Right atrium auricular region (tissue), 2 donors: Measurements from ENCODE around the gene NDUFA3. TPM values are rescaled to one million over a fixed set of nuclear protein-coding genes. Genes with fewer than 3 reads are reported as not detected.

Source experiments
- DNase-seq: peaks from one replicate; pipeline ENCODE4 v3.0.0-alpha.2; 2019; ENCODE audit warnings: low spot score
- H3K27ac ChIP-seq, 2 donors: fragments of 200-600 bp; sonication (generic); 1 replicate in 1 of 2; 2 replicates in 1 of 2; pipeline ENCODE4 v1.5.1; 2016 to 2019
- H3K27me3 ChIP-seq, 2 donors: fragments of 200-600 bp; sonication (generic); one replicate each; pipeline versions ENCODE4 v1.5.1 to v1.6.0; 2017 to 2019
- H3K36me3 ChIP-seq: fragments of 200-600 bp; sonication (generic); one replicate; pipeline ENCODE4 v1.5.1; 2016
- H3K4me1 ChIP-seq, 2 donors: fragments of 200-600 bp; sonication (generic); one replicate each; pipeline versions ENCODE4 v1.5.1 to v1.6.0; 2017 to 2019
- H3K4me3 ChIP-seq, 2 donors: fragments of 200-600 bp; sonication (generic); 1 replicate in 1 of 2; 2 replicates in 1 of 2; pipeline ENCODE4 v1.5.1; 2017 to 2019; ENCODE audit warnings: mild to moderate bottlenecking in 1 of 2, moderate library complexity in 1 of 2
- H3K9me3 ChIP-seq, 2 donors: fragments of 200-600 bp; sonication (generic); one replicate each; pipeline ENCODE4 v1.5.1; 2019
- CTCF ChIP-seq, 2 donors: fragments of 200-600 bp; sonication (generic); IDR thresholded peaks; one replicate each; pipeline ENCODE4 v1.5.1; 2019; ENCODE audit warnings: antibody characterized with exemption in 2 of 2
- total RNA-seq, 2 donors: library from RNA; depleted of rRNA; stranded (reverse); fragments of >200 nt; gene quantifications; one replicate each; pipeline ENCODE4 v1.1.0, GENCODE V29; 2016

The NDUFA3 gene
- total RNA-seq, 2 donors from 2014 or later = 51.3 to 108 TPM

GRCh38 chr19:54074851-54075250 lies 27.8 kb upstream of the NDUFA3 start:
- no peak for TF ChIP-seq CTCF (IDR thresholded peaks at IDR 0.05)
- H3K27me3 ChIP-seq = no peaks in the 10 kb centered on the region
- no peaks in the 10 kb centered on the region for H3K4me1 ChIP-seq
- no peak overlapping the region for H3K4me3 ChIP-seq
- DNase-seq = no peak
- no peaks in the 10 kb centered on the region for H3K36me3 ChIP-seq
- H3K27ac ChIP-seq = no peak overlapping the region
- peaks cover 0 to 5% of the 10 kb centered on the region in 2 donors for H3K9me3 ChIP-seq

GRCh38 chr19:54077334-54077733 lies 25.3 kb upstream of the NDUFA3 start:
- Histone ChIP-seq H3K36me3 (no peaks in the 10 kb centered on the region), H3K9me3 (peaks cover 0 to 15% of the 10 kb centered on the region in 2 donors), H3K4me1 (no peaks in the 10 kb centered on the region), H3K4me3 (no peak overlapping the region), H3K27ac (no peak overlapping the region), H3K27me3 (no peaks in the 10 kb centered on the region)
- no peak for DNase-seq
- TF ChIP-seq CTCF (IDR thresholded peaks at IDR 0.05) = no peak

- no peak for DNase-seq
- H3K4me1 ChIP-seq = no peaks in the 10 kb centered on the region
- peaks cover 0 to 15% of the 10 kb centered on the region in 2 donors for H3K9me3 ChIP-seq
- TF ChIP-seq CTCF (IDR thresholded peaks at IDR 0.05) = no peak
- no peaks in the 10 kb centered on the region for H3K27me3 ChIP-seq
- H3K4me3 ChIP-seq = no peak within 1 kb of the TSS
- H3K36me3 ChIP-seq = no peaks in the 10 kb centered on the region
- no peak within 1 kb of the TSS for H3K27ac ChIP-seq
These were observed 21.6 kb upstream of the NDUFA3 start, which contains the start of gene TARM1 for GRCh38 chr19:54081032-54081431. Gene TARM1 (minus strand): TSS chr19:54081365. CDS start chr19:54081340, 25 bp downstream.

- Histone ChIP-seq H3K27ac (no peak overlapping the region), H3K4me3 (no peak overlapping the region), H3K4me1 (no peaks in the 10 kb centered on the region), H3K27me3 (no peaks in the 10 kb centered on the region), H3K9me3 (peaks cover 0 to 15% of the 10 kb centered on the region in 2 donors), H3K36me3 (no peaks in the 10 kb centered on the region)
- DNase-seq = no peak
- TF ChIP-seq CTCF (IDR thresholded peaks at IDR 0.05) = no peak
These were observed 18.2 kb upstream of the NDUFA3 start for GRCh38 chr19:54084410-54084809.

DNA sequence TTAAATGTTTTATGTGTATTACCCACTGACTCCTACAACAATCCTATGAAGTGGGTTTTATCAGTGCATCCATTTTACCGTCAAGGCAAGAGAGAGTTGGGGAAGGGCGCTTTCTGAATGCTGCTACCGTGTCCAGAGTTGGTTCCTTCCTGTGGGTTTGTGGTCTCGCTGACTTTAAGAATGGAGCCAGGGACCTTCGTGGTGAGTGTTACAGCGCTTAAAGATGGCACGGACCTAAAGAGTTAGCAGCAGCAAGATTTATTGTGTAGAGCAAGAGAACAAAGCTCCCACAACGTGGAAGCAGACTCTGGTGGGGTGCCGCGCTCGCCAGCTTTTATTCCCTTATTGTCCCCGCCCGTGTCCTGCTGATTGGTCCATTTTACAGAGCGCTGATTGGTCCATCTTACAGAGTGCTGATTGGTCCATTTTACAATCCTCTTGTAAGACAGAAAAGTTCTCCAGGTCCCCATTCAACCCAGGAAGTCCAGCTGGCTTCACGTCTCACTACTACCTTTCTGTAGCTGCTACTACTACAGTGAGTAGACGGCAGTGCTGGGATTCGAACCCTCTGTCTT lies 8.1 kb upstream of the NDUFA3 start:
- no peak for TF ChIP-seq CTCF (IDR thresholded peaks at IDR 0.05)
- Histone ChIP-seq H3K9me3 (no peaks in the 10 kb centered on the region), H3K27me3 (no peaks in the 10 kb centered on the region), H3K36me3 (no peaks in the 10 kb centered on the region), H3K4me1 (peaks cover 0 to 11% of the 10 kb centered on the region in 2 donors), H3K4me3 (no peak overlapping the region), H3K27ac (no peak overlapping the region)
- no peak for DNase-seq
